Measurements from ENCODE around the gene DYNC2H1.
"Not testable (repeated sequence)": the region's sequence is repeated elsewhere in the genome, so short reads cannot be mapped to it uniquely, and the experiment has no call there.

Gene DYNC2H1

DNA sequence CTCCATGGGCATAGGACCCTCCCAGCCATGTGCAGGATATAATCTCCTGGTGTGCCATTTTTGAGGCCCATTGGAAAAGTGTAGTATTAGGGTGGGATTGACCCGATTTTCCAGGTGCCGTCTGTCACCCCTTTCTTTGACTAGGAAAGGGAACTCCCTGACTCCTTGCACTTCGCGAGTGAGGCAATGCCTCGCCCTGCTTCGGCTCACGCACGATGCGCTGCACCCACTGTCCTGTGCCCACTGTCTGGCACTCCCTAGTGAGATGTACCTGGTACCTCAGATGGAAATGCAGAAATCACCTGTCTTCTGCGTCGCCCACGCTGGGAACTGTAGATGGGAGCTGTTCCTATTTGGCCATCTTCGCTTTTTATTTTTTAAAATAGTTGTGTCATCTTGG is 32.8 kb downstream of the DYNC2H1 start:
- DNase-seq (ENCODE audit: low spot score): not testable (repeated sequence)

DNA sequence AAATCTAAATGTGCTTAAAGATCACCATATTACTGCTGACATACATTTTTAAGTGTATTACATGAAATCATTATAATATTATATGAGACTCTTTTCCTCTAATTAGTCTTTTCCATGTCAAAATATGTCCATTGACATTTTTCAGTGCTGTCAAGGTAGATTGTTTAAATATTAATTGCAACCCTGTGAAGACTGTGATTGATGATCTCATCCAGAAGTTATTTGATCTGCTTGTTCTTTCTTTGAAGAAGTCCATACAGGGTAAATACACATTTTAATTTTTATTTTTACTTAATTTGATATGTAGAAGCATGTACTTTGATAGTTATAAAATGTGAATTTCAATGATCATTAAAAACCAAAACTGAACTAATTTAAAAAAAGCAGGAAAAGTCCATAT is 38.4 kb downstream of the DYNC2H1 start:
- DNase-seq (ENCODE audit: low spot score): no peak

DNA sequence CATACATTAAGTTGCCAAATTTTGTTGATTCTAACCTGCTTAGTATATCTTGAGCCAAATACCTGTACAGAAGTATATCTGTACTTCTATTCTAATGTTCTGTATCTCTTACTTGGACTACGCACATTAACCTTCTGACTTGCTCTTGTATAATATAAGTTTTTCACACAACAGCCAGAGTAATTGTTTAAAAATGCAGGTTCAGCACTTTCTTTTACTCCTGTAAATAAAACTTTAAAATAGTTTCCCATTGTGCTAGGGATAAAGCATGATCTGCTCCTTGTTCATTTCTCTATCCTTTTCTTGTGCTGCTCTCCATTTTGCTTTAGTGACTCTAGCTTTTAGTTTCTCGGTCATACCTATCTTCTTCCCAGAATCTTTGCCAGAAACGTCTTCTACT is 48.3 kb downstream of the DYNC2H1 start:
- no peak for DNase-seq (ENCODE audit: low spot score)

DNA sequence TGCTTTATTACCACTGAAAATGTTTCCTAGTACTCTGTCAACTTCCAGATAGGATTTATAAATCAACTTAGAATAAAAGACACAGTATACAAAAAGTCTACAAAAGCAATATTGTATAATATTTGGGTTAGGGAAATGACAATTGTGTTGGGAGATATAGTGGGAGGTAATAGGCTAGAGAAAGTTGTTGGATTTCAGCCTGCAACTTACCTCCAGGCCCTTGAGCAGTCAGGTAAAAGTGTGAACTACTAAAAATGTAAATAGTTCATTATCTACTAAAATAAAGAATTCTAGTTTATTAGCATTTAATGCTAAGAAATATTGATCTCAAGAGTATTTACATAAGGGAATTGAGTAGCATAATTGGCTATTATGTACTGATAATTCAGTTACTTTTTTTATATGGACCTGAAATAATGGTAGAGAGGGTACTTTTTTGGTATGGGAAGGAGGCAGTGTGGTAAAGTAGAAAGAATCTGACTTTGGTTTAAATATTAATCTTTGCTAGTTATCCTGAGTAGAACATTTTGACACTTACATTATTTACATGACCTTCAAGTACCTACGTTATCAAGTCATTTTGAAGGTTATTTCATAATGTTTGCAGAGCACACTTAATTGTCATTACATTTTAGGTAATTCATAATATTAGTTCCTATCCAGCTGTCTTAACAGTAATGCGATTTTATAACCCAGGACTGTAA is 55.0 kb downstream of the DYNC2H1 start:
- DNase-seq (ENCODE audit: low spot score): no peak

DNA sequence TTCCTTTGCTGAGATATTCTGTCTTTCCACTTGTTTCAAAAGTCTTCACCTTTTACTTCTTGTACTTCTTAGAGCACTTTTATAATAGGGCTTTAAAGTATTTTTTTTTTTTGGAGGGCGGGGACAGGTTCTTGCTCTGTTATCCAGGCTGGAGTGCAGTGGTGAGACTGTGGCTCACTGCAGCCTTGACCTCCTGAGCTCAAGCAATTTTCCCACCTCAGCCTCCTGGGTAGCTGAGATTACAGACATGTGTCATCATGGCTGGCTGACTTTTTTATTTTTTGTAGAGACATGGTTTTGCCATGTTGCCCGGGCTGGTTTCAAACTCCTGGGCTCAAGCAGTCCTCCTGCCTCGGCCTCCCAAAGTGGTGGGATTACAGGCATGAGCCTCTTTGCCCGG is 57.9 kb downstream of the DYNC2H1 start:
- DNase-seq (ENCODE audit: low spot score): no peak

DNA sequence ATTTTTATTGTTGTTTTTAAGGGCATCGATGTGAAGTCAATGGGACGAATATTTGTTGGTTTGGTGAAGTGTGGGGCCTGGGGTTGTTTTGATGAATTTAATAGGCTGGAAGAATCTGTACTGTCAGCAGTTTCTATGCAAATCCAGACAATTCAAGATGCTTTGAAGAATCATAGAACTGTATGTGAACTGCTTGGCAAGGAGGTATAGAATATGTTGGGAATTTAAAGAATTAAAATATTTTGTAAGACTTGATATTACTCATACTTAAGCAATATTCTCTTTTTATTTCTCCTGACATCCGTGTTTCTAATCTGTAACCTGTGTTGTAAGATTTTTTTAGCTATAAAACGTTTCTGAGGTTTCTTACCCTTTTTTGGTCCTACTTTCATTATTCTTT is 61.6 kb downstream of the DYNC2H1 start:
- no peak for DNase-seq (ENCODE audit: low spot score)

DNA sequence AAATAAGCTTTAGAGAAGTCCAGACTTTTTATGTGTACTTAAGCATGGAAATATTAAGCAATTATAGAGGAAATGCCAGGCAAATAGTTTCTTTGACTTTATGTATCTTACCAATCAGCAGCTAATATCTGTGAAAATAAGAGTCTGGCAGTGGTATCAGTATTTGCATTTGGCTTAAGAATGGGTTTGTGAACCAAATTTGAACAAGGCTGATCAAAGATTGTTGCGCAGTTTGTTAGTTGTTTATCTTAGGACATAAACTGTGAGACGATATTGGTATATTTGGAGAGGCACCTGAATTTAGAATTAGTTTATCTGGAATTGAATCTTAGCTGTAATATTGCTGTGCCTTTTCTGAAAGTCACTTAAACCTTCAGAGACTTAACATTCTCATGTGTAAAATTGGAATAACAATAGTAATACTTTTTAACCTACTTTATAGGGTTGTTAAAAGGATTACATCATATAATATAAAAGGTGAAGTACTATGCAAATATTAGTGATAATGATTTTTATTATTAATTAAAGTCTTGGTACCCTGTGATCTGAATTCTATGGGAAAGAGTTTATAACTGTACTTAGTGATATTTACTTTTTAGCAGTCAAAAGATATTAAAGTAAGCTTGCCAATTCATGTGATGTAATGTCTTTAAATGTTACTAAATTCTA is 66.4 kb downstream of the DYNC2H1 start:
- no peak for DNase-seq (ENCODE audit: low spot score)

DNA sequence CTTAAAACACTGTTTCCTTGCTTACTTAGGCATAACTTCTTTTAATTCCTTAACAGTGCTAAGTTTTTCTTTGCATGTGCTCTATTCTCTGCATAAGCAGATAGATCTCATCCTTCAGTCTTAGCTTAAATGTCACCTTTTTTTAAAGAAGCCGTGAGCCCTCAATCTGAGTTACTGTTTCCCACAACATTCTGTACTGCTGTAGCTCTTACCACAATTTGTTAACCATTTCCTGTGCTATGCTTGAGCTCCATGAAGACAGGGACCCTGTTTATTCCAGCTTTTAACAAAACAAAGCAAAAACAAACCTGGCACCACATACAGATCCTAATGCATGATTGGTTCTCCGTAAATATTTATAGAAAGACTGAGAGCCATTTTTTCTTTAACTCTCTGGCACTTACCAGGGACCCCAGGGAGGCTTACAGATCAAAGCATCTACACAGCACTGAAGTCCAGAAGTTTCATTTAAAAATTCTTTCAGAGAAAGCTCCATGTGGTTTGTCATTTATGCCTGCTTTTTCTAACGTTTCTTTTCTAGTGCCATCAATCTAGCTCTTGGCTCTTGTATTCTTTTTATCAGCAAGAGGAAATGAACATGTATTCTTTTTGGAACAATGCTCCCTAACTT is 74.9 kb downstream of the DYNC2H1 start:
- DNase-seq (ENCODE audit: low spot score): no peak

DNA sequence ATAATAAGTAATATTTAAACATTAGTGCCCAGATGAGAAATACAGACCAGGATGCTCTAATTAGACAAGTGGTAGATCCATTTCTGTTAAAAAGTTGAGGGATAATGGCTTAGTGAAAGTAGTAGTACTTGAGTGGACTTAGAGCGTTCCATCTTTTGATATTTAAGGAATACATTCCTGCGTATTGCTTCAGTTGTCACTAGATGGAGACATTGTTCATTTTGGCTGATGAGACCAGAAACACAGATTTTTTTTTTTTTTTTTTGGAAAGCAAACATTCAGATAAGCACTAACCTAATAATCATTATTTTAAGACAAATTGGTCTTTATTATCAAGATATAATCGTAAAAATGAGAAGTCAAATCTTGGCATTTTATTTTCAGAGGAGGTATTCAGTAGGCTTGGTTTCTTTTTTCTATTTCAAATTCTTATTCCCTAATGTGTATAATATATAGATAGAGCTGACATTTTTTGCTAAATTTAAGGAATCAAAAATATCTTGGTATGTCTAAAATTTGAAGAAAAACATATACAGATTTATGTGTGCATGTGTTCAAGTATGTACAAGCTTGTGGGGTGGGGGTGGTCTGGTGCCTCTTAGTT is 92.9 kb downstream of the DYNC2H1 start:
- no peak for DNase-seq (ENCODE audit: low spot score)

DNA sequence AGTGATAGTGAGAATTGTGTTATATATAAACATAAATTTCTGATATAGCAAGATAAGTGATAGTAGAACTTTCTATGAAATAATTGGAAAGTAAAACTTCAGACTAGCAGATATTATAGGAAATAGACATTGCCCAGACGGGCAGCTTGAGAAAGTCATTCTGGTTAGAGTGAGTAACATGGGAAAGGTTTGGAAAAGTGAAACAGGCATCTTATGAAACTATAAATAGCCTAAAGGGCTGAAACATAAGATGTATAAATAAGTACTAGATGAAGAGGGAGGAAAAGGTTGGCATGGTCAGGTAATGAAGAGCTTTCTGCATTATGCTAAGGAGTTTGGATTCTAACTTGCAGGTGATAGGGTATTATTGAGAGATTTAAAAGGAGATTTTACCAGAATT is 101.3 kb downstream of the DYNC2H1 start:
- DNase-seq (ENCODE audit: low spot score): no peak

DNA sequence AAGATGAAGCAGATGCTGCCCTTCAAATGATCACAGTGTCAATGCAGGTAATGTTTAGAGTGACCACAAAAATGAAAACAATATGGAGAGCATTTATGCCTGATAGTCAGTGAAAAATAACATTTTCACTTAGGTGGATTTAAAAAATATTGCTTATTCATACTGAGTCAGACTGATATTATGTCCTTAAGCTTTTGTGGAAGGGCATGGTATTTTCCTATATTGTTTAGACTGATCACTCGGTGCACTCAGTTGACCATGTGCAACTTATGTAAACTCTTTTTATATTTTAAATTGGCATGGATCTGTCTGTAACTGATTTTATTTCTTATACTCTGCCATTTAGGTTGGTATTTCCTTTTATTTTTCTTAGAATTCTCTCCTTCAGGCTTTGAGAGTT is 106.6 kb downstream of the DYNC2H1 start:
- no peak for DNase-seq (ENCODE audit: low spot score)

DNA sequence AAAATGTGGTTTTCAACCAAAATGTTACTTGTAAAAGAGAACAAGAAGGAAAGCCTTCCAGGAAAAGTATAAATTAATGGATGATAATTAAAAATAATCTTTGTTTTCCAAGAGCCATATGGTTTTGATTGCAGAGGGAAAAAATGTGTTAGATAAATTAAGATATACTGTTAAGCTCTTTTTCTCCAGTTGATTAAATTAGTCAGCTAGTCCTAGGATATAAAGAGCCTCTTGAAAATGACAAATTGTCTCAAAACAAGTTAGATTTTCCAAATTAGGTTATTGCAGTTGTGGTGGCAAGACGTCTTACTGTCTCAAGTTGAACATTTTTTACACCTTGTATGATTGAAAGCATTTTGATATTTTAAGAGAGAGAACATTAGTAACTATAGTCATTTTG is 110.9 kb downstream of the DYNC2H1 start:
- no peak for DNase-seq (ENCODE audit: low spot score)

DNA sequence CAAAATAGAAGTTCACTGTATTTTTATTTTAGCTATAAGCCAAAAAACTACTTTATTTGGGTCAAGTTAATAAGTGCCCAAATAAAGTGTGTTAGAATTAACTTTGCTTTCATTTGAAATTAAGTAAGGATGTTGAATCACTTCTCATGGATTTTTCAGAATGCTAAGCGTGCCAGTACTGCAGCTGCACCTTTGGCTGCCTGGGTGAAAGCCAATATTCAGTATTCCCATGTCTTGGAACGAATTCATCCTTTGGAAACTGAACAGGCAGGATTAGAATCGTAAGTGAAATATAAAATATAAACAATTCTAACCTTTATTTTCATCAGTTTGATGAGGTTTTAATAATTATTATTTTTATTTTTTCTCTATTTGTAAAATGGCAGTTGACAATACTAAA is 113.6 kb downstream of the DYNC2H1 start:
- DNase-seq (ENCODE audit: low spot score): no peak

DNA sequence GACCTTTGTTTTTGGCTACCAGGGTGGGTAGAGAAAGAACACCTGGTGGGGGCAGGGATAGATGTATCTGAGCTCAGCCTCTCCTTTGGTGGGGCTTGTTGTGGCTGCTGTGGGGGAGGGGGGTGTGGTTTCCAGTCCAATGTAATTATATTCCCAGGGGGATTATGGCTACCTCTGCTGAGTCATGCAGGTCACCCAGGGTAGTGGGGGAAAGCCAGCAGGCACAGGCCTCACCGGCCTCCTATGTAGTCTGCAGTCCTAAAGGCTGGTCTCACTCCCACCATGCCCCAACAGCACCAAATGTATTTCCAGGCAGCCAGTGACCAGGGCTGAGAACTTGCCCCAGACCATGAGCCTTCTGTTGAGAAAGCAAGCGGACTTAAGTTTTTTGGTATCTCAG is 119.6 kb downstream of the DYNC2H1 start:
- DNase-seq (ENCODE audit: low spot score): no peak

DNA sequence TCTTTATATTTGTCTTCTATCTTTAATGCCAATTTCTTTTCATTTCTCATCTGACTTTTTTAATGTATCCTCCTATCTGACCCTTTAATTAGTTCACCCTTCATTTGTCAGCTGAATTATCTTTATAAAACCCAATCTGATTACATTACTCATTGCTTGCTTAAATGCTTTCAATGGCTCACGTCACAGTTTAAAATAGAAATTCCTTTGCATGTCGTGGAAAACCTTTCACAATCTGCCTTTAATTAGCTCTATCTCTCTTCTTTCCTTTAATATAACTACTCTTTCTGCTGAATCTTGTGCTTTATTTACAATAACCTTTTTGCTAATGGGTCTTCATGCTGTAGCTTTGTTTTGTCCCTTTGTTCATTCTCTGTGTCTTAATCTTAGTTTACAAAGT is 125.7 kb downstream of the DYNC2H1 start:
- no peak for DNase-seq (ENCODE audit: low spot score)

DNA sequence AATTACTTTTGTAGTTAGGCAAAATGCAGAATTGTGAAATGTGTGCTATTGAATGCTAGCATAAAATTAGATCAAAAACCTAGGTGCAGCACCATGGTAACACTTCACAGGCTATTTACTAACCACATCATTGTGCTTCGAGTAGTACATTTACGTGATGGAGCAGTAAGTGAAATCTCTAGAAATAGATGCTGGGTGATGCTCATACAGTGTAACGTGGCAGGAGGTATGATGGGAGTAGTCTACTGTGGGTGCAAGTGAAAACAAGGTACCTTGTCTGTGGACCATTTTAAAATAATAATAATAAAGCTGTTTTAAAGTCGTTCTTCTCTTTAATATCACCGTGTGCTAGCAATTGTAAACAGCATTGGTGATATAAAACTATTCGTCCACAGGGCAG is 132.3 kb downstream of the DYNC2H1 start:
- DNase-seq (ENCODE audit: low spot score): no peak

DNA sequence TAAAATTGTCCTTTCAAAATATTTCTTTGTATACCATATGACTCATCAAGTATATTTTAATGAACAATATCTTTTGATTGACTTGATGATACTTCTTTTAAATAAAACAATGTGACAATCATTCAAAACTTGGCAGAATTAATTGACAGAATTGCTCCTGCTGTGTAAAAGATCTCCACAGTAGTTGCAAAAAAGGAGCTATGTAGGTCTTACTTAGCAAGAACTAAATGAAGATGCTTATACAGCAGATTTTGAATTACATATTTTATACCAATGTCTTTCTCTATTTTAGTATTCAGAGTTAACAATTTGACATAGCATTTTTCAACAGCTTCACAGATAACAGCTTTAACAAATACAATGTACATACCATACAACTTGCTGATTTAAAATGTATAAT is 144.9 kb downstream of the DYNC2H1 start:
- DNase-seq (ENCODE audit: low spot score): no peak

DNA sequence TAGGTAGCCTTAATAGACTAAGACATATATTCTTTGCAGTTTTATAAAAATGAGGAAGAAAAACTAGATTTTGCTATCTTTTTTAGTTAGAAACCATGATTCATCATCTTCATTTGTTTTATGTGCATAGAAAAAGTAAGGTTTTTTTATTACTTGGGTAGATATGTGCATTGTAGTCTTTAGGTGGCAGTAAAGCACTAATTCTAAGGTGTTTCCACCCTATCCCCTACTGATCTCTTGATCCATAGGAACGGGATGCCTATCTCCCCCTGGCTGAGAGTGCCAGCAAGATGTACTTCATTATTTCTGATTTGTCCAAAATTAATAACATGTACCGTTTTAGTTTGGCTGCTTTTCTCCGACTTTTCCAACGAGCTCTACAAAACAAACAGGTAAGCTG is 148.1 kb downstream of the DYNC2H1 start:
- no peak for DNase-seq (ENCODE audit: low spot score)

DNA sequence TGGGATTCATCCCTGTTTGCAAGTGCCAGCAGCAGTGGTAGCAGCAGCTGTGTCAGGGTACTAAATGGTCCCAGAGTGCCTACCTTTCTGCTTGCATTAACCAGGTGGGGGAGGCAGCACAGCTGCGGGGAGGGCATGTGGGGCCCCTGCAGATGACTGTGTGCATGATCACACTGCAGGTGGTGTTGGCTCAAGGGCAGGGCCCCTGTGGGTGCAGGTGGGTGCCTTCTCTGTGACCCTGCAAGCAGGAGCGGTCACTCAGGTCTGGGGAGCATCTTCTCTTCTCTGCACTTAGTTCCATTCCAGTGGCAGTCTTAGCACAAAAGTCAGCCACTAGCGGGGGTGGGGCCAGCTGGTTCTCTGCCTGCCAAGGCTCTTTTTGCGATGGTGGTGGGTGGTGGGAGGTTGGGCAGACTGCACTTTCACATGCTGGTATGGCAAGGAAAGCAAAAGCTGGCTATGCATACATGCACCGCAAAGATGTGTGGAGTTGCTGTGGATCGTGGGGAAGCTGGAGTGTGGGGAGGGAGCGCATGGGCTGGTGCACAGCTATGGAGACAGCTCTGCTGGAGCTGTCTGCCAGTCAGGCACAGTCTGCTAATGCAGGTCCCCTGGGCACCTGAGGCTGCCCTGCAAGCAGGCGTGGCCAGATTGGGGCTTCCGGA is 157.1 kb downstream of the DYNC2H1 start:
- DNase-seq (ENCODE audit: low spot score): no peak

DNA sequence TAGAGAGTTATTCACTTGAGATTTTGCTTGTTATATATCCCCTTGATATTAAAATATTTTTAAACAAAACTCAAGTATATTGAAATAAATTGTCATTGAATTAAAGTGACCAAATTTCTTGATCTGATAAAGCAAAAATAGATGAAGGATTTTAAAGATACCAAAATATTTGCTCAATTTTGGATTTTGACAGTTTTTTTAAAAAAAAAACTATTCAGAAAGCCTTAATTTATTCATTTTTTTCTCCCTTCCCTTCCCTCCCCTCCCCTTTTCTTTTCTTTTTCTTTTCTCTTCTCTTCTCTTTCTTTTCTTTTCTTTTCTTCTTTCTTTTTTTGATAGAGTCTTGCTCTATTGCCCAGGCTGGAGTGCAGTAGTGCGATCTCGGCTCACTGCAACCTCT is 163.7 kb downstream of the DYNC2H1 start:
- DNase-seq (ENCODE audit: low spot score): no peak

DNA sequence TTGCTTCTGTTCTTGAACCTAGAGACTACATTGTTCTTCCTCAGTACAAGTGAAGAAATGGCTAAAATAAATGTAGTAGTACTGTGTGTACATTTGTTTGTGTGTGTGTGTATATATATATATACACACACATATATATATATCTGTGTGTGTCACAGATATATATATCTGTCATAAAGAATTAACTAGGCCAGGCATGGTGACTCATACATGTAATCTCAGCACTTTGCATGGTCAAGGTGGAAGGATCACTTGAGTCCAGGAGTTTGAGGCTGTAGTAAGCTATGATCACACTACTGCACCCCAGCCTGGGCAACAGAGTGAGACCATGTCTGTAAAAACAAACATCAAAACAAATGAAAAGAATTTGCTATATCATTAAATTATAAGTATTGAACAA is 164.8 kb downstream of the DYNC2H1 start:
- no peak for DNase-seq (ENCODE audit: low spot score)

DNA sequence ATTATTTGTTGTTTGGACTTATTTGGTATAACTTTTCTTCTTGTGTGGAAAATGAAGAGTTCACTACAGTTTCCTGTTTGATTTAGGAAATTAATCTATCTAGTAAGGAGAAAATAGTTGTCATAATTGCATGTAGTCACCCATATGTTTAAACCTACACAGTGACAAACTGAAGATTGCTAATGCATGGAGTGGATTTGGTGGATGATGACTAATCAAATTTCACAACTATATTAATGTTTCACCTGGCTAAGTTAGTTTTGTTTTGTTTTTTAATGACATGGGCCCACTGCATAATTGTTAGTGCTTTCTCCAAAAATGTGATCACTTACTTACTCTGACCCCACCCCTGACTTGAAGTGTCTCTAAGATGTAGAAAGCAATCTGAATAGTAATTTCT is 170.6 kb downstream of the DYNC2H1 start:
- no peak for DNase-seq (ENCODE audit: low spot score)

DNA sequence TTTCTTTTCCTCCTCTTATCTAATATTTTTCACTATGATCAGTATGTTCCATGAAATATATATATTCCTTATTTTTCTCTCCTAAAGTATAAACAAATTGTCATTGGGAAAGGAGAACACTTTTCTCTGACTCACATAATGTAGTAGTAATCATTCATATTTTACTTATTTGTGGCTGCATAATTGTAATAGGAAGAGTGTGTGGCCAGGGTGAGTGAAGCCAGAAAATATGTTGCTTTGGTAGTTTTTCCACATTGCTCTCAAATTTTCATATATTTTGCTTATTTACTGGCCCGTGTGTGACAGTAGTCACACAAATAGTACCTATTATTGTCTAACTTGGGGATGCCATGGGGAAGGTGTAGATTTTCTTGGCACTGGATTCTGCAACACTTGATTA is 172.1 kb downstream of the DYNC2H1 start:
- no peak for DNase-seq (ENCODE audit: low spot score)

All from hematopoietic multipotent progenitor cell treated with erythropoietin and hydrocortisone succinate and interleukin-3 and kit ligand, for 15 days (in vitro differentiated cells).